ENCODE data around the gene HAPLN1.

The HAPLN1 gene

GRCh38 chr5:83644301-83644700, 76.4 kb downstream of the HAPLN1 start:
- no peak for DNase-seq (ENCODE audit: low read depth in 2 of 2, low spot score in 1 of 2)

- DNase-seq (ENCODE audit: low read depth in 2 of 2, low spot score in 1 of 2) = no peak
Observed at GRCh38 chr5:83641946-83642345, 78.7 kb downstream of the HAPLN1 start.

DNA sequence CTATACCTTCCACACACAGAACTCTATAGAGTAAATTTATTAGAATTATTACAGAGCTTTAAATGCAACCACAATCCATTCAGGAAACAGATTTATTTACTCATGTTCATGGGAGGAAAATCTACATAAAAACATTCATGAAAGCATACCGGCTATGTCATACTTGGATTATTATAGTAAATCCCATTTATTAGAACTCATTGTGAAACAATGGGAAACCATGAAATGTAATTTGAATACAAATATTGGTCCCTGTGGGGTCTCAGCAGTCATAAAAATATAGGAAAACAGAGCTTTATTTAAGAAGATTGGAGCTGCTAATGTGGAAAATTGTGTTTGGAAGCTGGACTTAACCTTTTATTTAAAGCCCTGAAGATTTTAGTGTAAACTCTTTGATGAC, 80.7 kb downstream of the HAPLN1 start:
- no peak for DNase-seq (ENCODE audit: low read depth in 2 of 2, low spot score in 1 of 2)

DNA sequence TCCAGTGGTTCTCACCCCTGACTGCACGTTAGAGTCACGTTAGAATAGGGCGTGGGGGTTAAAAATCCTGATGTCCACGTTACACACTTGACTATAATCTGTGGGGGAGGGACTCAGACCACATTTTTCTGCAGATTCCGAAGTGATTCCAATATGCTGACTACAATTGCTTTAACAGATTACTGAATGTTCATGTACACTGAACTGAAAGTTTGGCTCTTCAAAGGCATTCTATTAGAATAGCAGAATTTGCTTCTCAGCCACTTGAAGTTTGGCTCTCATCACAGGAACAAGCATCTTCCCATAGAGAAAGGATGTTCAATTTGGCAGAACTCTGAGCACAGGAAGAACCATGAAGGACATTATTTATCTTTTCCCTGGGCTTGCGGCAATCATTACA, 84.5 kb downstream of the HAPLN1 start:
- DNase-seq (ENCODE audit: low read depth in 2 of 2, low spot score in 1 of 2) = no peak

DNA sequence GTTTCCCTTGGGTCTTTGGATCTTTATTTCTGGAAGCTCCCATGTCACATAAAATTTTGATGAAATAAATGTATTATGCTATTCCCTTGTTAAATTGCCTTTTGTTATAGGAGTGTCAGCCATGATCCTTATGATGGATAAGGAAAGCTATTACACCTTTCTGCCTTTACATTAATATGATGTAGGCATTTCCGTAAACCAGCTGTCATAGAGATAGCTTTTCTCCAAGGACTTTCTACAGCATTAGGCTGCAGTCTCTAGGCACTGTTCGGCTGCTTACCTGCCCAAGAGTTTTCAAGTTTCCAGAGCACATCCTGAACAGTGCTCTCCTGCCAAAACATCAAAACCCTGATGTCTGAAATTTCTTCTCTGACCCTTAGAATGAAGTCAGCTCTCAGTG, 87.4 kb downstream of the HAPLN1 start:
- no peak for DNase-seq (ENCODE audit: low read depth in 2 of 2, low spot score in 1 of 2)

GRCh38 chr5:83632874-83633273, 87.8 kb downstream of the HAPLN1 start:
- no peak for DNase-seq (ENCODE audit: low read depth in 2 of 2, low spot score in 1 of 2)

- no peak for DNase-seq (ENCODE audit: low read depth in 2 of 2, low spot score in 1 of 2)
Observed at GRCh38 chr5:83628360-83628759, 92.3 kb downstream of the HAPLN1 start.

DNA sequence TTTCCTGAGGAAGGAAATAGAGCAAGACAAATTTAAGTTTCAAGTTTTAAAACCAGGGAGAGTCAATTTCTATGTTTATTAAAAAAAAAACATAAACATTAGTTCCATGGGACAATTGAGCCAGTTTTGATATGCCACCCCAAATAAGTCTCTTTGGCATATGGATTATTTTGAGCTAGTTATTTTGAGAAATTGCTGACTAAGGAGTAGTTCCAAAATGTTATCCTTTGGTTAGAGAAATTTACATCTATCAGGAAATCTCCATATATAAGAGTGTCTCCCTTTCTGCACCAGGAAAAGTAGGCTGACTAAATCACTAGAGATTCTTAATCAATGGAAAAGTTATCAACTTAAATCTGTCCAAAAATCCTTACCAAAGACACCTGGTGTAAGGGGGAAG, 105.8 kb downstream of the HAPLN1 start:
- DNase-seq (ENCODE audit: low read depth in 2 of 2, low spot score in 1 of 2) = no peak

DNA sequence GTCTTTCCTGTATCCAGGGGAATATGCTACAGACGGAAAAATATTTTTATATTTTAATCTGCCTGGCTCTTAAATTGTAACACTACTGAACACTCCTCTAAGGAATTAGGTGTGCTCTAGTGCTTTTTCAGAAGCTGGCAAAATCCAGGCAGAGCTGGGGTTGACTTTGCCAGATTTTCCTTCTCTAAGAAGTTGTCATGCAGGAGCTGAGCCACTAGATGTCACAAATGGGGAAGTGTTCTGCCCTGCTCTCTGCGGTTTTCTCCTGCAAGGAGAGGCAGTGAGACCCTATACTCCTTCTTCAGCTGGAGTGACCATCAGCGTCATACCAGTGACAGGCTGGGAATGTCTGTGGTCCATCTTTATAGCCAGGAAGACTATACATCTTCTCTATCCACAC, 112.5 kb downstream of the HAPLN1 start:
- no peak for DNase-seq (ENCODE audit: low read depth in 2 of 2, low spot score in 1 of 2)

DNA sequence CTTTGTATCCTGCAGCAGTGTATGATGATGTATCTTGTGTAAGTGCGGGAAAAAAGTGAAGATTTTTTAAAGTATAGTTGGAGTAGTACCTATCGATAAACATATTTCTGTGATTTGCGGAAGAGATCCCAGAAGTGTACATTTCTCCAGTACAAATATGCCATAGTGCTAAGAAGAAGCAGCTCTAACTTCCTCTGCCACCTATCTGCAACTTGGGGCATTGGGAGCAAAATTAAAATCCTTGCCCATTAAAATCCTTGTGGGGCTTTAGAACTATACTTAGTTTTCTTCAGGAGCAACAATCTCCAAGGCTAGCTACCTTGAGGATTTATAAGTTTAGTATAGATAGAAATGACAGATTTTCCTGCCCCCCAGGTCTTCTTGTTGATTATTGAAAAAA, 125.4 kb downstream of the HAPLN1 start:
- no peak for DNase-seq (ENCODE audit: low read depth in 2 of 2, low spot score in 1 of 2)

GRCh38 chr5:83590966-83591365, 129.7 kb downstream of the HAPLN1 start:
- DNase-seq (ENCODE audit: low read depth in 2 of 2, low spot score in 1 of 2) = no peak

DNA sequence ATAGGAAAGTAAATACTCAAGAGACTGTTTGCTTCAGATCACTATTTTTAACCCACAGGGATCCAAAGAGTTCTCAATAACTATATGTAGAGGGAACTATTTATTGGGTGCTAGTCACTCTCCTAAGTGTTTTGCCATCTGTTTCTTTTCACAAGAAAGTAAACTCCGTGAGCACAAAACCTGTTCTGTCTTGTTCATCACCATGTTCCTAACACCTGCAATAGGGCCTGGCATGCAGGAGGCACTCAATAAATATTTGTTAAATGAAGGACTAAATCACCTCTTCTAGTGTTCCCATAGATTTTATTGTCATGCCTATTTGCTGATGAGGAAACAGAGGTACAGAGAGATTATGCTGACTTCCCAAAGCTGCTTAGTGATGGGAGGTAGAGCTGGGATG, 130.9 kb downstream of the HAPLN1 start:
- DNase-seq (ENCODE audit: low read depth in 2 of 2, low spot score in 1 of 2) = no peak
